ENCODE measurements around the gene SPINK8.

SPINK8 gene

GRCh38 chr3:48270306-48270705, 63.2 kb downstream of the SPINK8 start:
- no peak for DNase-seq (ENCODE audit: low read depth)
- TF ChIP-seq CTCF (IDR thresholded peaks at IDR 0.05; ENCODE audit: insufficient read depth, low read depth, low read length, missing control alignments): no peak
- H3K4me3 ChIP-seq (ENCODE audit: low read depth, low read length): no peak overlapping the region

- no peak overlapping the region for H3K4me3 ChIP-seq (ENCODE audit: low read depth, low read length)
- DNase-seq (ENCODE audit: low read depth): no peak
- TF ChIP-seq CTCF (IDR thresholded peaks at IDR 0.05; ENCODE audit: insufficient read depth, low read depth, low read length, missing control alignments): no peak
These were observed 63.9 kb downstream of the SPINK8 start for GRCh38 chr3:48269592-48269991.

GRCh38 chr3:48268936-48269561, 64.4 kb downstream of the SPINK8 start:
- no peak for TF ChIP-seq CTCF (IDR thresholded peaks at IDR 0.05; ENCODE audit: insufficient read depth, low read depth, low read length, missing control alignments)
- H3K4me3 ChIP-seq (ENCODE audit: low read depth, low read length): no peak overlapping the region
- DNase-seq (ENCODE audit: low read depth): no peak

GRCh38 chr3:48268381-48268935, 65.0 kb downstream of the SPINK8 start:
- DNase-seq (ENCODE audit: low read depth): no peak
- no peak for TF ChIP-seq CTCF (IDR thresholded peaks at IDR 0.05; ENCODE audit: insufficient read depth, low read depth, low read length, missing control alignments)
- no peak overlapping the region for H3K4me3 ChIP-seq (ENCODE audit: low read depth, low read length)

GRCh38 chr3:48267782-48268181, 65.7 kb downstream of the SPINK8 start:
- no peak for TF ChIP-seq CTCF (IDR thresholded peaks at IDR 0.05; ENCODE audit: insufficient read depth, low read depth, low read length, missing control alignments)
- H3K4me3 ChIP-seq (ENCODE audit: low read depth, low read length): no peak overlapping the region
- no peak for DNase-seq (ENCODE audit: low read depth)

GRCh38 chr3:48258530-48258929, 74.9 kb downstream of the SPINK8 start:
- no peak overlapping the region for H3K4me3 ChIP-seq (ENCODE audit: low read depth, low read length)
- no peak for TF ChIP-seq CTCF (IDR thresholded peaks at IDR 0.05; ENCODE audit: insufficient read depth, low read depth, low read length, missing control alignments)
- no peak for DNase-seq (ENCODE audit: low read depth)

Data from GM12865 (cell line).